ENCODE data around the gene GEMIN5.
"Not testable (repeated sequence)": the region's sequence is repeated elsewhere in the genome, so short reads cannot be mapped to it uniquely, and the experiment has no call there.

GEMIN5 gene, protein sequence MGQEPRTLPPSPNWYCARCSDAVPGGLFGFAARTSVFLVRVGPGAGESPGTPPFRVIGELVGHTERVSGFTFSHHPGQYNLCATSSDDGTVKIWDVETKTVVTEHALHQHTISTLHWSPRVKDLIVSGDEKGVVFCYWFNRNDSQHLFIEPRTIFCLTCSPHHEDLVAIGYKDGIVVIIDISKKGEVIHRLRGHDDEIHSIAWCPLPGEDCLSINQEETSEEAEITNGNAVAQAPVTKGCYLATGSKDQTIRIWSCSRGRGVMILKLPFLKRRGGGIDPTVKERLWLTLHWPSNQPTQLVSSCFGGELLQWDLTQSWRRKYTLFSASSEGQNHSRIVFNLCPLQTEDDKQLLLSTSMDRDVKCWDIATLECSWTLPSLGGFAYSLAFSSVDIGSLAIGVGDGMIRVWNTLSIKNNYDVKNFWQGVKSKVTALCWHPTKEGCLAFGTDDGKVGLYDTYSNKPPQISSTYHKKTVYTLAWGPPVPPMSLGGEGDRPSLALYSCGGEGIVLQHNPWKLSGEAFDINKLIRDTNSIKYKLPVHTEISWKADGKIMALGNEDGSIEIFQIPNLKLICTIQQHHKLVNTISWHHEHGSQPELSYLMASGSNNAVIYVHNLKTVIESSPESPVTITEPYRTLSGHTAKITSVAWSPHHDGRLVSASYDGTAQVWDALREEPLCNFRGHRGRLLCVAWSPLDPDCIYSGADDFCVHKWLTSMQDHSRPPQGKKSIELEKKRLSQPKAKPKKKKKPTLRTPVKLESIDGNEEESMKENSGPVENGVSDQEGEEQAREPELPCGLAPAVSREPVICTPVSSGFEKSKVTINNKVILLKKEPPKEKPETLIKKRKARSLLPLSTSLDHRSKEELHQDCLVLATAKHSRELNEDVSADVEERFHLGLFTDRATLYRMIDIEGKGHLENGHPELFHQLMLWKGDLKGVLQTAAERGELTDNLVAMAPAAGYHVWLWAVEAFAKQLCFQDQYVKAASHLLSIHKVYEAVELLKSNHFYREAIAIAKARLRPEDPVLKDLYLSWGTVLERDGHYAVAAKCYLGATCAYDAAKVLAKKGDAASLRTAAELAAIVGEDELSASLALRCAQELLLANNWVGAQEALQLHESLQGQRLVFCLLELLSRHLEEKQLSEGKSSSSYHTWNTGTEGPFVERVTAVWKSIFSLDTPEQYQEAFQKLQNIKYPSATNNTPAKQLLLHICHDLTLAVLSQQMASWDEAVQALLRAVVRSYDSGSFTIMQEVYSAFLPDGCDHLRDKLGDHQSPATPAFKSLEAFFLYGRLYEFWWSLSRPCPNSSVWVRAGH (N-terminal part only)

DNA sequence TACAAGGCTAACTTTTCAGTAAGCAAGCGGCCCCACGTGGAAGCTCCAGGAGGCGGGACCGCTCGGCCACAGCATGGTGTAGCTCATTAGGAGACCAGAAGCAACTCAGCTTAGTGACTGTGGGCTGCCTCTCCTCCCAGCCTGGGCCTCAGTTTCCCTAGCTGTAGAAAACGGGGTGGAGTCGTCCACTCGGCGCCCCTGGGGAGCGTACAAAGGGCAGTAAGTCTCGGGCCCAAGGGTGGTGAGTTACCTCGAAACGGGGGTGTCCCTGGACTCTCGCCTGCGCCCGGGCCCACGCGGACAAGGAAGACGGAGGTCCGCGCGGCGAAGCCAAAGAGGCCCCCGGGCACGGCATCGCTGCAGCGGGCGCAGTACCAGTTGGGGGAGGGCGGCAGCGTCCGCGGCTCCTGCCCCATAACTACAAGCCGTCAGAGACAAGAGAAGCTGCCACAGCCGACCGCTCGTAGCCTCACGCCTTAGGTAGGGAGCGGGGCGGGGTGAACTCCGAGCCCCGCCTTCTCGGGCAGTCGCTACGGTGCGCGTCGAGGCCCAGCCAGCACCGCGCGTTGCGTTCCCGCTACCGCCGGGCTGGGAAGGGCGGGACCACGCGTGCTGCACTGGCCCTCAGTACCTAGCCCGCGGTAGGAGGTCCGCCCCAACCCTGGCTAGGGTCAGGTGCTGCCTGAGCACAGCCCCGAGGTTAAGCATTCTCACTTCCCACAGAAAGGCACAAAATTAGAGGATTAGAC lies at the start of gene GEMIN5:
Gene GEMIN5 (minus strand): TSS at position 494 of the 749 bp plus-strand sequence. CDS start 78 bp downstream, at position 416.
- Histone ChIP-seq H3K27ac (peak within 1 kb of the TSS in 20 of 21 experiments; percentile 10 to 86 (median 74)), H3K4me3 (peak within 1 kb of the TSS; percentile 71 to 96 (median 84))

DNA sequence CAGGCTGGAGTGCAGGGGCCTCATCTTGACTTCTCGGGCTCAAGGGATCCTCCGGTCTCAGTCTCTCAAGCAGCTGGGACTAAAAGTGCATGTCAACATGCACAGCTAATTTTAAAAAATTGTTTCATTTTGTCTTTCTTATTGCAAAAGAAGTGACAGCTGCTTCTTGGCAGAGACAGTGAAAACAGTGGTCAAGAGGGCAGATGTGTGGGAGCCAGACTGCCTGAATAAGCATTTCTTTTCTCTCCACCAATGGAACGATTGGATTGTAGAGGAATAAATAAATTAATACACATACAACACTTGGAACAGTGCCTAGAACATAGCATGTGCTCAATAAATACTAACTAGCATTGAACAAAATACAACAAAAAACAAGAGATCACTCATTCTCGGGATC lies 48.1 kb upstream of the GEMIN5 start:
- no peak overlapping the region for H3K4me3 ChIP-seq

DNA sequence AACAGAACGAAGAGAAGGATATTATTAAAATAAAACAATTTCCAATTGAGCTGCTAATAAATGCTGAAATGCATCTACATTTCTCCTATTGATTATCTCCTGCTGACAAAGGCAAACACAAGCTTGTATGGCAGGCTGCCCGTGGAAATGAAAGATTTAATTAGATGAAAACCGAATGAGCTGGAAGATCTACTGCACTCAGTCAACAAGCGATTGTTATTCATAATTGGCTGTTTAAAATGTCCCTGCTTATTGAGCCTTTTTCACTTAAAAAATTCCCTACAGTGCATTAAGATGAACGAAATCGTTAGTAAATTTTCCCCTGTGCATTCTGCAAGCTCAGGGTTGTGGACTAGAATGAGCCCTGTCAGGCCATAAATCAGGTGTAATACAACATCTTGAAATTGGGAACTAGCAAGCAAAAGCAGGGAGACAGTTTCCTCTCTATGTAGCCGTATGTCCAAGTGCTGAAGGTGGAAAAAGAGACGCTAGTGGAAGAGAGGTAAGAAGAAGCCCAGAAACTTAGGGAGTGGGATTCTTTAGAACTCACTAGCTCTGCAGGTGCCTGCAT lies 47.0 kb upstream of the GEMIN5 start:
- no peak overlapping the region for H3K27ac ChIP-seq
- H3K4me3 ChIP-seq = no peak overlapping the region

More for the DNA sequence above, 48.1 kb upstream of the GEMIN5 start:
- H3K27ac ChIP-seq = no peak overlapping the region

DNA sequence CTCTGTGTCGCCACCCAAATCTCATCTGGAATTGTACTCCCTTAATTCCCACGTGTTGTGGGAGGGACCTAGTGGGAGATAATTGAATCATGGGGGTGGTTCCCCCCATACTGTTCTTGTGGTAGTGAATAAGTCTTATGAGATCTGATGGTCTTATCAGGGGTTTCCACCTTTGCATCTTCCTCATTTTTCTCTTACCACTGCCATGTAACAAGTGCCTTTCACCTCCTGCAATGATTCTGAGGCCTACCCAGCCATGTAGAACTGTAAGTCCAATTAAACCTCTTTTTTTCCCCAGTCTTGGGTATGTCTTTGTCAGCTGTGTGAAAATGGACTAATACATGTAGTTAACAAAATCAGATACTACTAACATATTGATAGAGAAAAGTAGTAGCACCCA lies 40.3 kb upstream of the GEMIN5 start:
- not testable (repeated sequence) for H3K4me3 ChIP-seq, H3K27ac ChIP-seq

DNA sequence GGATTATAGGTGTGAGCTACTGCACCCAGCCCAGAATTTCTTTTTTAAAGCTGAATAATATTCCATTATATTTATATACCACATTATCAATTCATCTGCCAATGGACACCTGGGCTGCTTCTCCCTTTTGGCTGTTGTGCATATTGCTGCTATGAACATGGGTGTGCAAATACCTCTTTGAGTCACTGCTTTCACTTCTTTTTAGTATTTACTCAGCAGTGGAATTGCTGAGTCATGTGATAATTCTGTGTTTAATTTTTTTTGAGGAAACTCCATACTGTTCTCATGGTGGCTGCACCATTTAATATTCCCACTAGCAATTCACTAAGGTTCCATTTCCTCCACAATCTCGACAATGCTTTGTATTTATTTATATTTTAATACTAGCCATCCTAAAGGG lies 39.4 kb upstream of the GEMIN5 start:
- Histone ChIP-seq H3K27ac (no peak overlapping the region), H3K4me3 (no peak overlapping the region)

DNA sequence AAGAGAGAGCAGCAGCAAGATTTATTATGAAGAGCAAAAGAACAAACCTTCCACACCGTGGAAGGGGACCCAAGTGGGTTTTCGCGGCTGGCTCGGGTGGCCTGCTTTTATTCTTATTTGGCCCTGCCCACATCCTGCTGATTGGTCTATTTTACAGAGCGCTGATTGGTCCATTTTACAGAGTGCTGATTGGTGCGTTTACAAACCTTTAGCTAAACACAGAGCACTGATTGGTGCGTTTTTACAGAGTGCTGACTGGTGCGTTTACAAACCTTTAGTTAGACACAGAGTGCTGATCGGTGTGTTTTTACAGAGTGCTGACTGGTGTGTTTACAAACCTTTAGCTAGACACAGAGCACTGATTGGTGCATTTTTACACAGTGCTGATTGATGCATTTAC lies 38.1 kb upstream of the GEMIN5 start:
- H3K4me3 ChIP-seq, H3K27ac ChIP-seq: not testable (repeated sequence)

DNA sequence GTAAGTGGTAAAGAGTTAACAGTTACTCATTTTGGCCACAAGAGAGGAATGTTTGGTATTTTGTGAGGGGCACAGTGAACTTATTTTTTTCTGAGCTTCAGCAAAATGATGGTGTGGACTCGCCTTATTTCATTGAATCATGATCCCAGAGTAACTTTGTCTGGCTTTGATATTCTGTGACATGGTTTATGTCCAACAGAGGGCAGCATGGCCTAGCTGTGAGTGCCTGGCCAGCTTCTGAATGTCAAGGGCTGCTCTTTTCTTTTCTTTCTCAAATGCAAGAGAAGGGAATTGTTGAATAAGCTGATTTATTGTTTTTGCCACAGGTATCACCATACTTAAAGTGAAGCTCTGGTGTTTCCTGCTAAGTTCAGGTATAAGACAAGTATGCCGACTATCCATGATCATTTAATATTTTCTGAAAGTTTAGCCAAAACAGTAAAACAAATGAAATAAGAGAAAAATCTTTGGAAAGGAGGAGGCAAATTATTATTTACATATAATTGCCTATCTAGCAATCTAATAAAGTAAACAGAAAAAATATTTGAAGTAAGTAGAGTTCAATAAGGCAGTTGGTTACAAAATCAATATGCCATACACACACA lies 34.6 kb upstream of the GEMIN5 start:
- Histone ChIP-seq H3K27ac (no peak overlapping the region), H3K4me3 (no peak overlapping the region)

DNA sequence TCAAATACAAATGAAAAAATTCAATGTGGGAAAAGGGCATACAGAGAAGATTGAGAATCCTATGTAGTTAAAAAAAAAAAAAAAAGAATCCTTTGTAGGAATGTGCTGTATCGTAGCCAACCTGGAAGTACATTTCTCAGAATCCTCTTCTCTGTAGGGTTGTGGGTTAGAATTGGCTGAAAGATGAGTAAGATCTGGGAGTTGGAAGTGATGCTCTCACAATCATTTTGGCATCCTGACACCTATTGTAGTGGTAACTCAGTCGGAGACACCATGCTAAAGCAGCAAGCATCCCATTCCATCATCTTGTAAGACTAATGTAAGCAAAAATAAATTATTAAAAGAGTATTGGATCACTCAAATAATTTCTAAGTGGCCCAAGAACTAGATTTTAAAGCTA lies 33.5 kb upstream of the GEMIN5 start:
- Histone ChIP-seq H3K27ac (no peak overlapping the region), H3K4me3 (no peak overlapping the region)

DNA sequence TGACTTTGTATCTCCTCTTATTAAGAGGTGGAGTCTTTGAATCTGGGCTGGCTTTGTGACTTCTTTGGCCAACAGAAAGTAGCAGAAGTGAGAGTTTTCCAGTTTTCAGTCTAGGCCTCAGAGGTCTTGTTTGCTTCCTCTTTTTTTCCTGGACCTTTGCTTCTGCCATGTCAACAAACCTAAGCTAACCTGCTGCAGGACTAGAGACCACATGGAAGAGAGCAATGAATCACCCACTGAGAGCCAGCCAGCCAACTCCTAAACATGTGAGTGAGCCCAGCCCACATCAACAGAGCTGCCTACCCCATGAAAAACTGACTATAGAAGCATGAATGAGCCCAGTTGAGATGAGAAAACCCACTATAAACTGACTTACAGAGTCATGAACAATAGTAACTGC lies 32.7 kb upstream of the GEMIN5 start:
- H3K27ac ChIP-seq = no peak overlapping the region
- H3K4me3 ChIP-seq = no peak overlapping the region

DNA sequence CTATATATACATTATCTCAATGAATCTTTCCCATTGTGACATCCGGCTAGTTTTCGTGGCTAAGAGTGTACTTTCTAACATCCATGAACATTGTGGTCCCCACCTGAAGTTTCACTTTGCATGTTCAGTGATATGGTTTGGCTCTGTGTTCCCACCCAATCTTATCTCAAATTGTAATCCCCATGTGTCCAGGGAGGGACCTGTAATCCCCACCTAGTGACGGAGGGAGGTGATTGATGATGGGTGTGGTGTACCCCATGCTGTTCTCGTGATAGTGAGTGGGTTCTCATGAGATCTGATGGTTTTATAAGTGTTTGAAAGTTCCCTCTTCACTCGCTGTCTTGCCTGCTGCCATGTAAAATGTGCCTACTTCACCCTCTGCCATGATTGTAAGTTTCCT lies 30.9 kb upstream of the GEMIN5 start:
- no peak overlapping the region for H3K4me3 ChIP-seq
- H3K27ac ChIP-seq = no peak overlapping the region

DNA sequence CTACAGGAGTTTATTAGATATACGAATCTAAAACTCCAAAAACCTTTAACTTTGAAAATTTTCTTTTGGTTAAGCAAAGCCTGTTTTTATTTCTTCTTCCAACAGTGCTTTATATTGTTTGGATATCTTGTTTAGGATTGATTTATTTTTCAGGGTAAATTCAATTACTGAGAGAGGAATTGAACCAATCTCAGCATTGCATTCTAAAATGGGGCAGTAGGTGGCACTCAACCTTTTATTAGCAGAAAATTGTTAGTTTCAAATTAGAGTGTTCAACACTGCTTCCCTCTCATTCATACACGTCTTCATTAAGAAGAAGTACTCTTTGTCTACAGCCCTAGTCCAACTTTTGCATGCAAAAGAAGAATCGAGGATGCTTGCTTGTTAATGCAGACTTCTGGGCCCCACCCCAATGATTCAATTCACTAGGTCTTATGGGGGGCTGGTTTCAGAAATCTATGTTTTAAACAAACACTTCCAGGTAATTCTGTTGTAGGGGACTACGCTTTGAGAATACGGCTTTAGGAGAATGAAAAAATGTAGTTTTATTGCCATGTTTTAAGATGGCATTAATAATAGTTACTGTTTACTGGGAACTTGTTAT lies 29.5 kb upstream of the GEMIN5 start:
- peak overlapping the region in 1 of 21 experiments; percentile 1 for H3K27ac ChIP-seq
- no peak overlapping the region for H3K4me3 ChIP-seq

DNA sequence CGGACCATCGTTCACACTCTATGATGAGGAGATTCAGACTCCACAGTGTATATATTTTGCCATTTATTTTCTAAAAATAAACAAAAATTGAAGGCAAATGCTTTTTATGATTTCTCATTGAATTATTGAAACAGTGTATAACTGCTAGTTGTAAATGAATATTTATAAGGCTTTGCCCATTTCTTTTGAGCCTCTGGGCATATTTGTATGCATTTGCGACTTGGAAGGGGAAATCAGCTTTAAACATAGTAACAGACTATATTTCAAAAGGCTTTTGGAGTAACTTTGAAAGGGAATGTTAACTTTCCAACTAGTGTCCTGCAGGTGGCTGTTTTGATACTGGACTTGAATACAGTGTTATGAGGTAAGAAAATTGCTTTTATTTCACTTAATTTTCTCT lies 28.9 kb upstream of the GEMIN5 start:
- H3K4me3 ChIP-seq = no peak overlapping the region
- peak overlapping the region in 1 of 21 experiments; percentile 1 for H3K27ac ChIP-seq

DNA sequence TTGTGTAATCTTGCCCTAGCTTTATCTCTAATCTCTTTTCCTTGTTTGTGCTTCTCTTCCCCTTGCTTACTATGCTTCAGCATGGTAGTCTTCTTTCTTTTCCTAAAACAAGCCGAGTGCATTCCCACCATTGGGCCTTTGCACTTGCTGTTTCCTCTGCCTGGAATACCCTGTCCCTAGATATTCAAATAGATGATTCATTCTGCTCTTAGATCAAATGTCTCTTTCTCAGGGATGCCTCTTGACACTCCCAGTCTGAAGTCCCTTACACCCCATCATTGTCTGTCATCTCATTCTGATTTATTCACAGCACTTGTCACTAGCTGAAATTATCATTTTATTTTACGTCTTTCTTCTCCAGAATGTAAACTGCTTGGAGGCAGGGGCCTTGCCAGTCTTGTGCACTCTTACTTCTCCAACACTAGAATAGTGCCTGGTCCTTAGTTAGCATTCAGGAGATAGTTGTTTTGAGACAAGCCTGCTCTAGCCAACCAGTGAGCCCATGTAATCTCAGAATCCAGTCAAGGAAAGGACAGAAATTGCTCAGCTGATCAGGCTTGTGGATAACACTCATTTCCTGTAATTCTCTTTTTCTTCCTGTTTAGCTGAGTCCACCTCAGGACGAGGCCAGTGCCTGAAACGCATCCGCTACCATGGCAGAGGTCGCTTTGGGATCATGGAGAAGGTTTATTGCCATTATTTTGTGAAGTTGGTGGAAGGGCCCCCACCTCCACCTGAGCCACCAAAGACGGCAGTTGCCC lies 28.2 kb upstream of the GEMIN5 start:
- H3K27ac ChIP-seq = peak overlapping the region in 5 of 21 experiments; percentile 12 to 56 (median 26)
- H3K4me3 ChIP-seq = no peak overlapping the region

DNA sequence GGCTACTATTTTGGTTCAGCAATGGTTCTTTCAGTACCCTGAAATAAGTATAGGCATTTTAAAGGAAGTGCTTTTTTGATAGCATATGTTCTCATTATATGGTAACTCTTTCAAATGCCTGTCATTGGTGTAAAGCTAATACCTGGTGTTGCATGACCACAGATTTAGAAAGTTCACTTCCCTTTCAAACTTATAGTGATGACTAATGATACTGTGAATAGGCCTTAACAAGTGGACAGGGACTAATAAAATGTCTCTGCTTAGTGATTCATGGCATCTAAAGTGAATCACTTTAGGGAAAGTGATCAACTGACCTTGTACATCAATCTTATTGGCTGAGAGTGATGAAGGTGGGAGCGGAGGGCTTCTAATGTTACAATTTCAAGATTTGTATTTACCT lies 24.5 kb upstream of the GEMIN5 start:
- no peak overlapping the region for H3K4me3 ChIP-seq

DNA sequence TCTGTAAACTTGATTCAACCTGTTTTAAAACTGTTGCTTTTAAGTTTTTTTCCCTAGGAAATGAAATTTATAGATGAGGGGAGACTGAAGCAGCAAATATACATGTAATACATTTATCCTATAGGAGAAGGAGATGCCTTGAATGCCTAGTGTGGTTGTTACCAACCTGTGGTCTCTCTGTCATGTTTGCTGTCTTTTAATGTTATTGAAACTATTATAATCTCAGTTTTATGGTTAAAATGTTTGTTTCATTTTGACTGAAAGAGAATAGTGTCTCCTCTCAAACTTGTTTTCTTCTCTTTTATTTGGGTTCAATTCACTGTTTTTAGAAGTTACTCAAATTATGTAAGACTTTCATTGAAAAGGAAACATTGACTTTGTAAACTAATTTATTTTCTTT lies 18.7 kb upstream of the GEMIN5 start:
- H3K27ac ChIP-seq = no peak overlapping the region
- no peak overlapping the region for H3K4me3 ChIP-seq

More for the DNA sequence above, 24.5 kb upstream of the GEMIN5 start:
- H3K27ac ChIP-seq = no peak overlapping the region

DNA sequence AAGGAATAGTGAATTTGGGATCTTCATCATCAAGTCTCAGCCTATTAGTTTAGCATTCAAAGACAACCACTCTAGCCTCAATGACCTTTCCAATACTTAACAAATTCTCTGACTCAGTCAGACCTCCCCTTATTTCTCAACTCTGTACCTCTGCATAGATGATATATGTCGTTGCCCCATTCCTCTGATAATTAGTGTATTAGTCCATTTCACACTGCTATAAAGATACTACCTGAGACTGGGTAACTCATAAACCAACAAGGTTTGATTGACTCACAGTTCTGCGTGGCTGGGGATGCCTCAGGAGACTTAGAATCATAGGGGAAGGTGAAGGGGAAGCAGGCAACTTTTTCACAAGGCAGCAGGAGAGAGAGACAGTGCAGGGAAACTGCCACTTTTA lies 11.8 kb upstream of the GEMIN5 start:
- H3K4me3 ChIP-seq = no peak overlapping the region
- H3K27ac ChIP-seq = no peak overlapping the region

DNA sequence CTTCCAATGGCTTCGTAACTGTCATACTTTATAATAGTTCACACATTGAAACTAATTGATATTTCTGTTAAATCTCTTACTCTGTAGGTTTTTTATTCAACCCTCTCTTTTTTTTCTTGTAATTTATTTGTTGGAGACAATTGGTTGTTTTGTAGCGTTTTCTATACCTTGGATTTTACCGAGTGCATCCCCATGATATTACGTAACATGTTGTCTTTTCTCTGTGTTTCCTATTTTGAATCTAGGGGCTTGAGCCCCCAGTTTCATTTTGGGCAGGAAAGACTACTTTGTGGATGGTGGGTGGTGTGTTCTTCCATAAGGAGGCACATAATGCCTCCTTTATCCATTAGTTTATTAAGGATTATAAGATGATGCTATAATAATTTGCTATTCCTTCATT lies 10.3 kb upstream of the GEMIN5 start:
- Histone ChIP-seq H3K4me3 (no peak overlapping the region), H3K27ac (no peak overlapping the region)
